H1 (cell line): ENCODE measurements around the gene CNTN5. TPM values are rescaled to one million over a fixed set of nuclear protein-coding genes. Genes with fewer than 3 reads are reported as not detected.

Source experiments
- CTCF ChIA-PET: fragments of 300-600 bp; sonication (Branson Sonifier 250); formaldehyde crosslinking; loops from one replicate; lab custom pipeline; 2021; ENCODE audit not compliant: partially characterized antibody; lab: Charles Lee
- POLR2A ChIA-PET: fragments of 300-600 bp; sonication (Branson Sonifier 250); formaldehyde crosslinking; loops from one replicate; lab custom pipeline; 2021; ENCODE audit warnings: inconsistent platforms; ENCODE audit not compliant: partially characterized antibody; lab: Charles Lee
- DNase-seq, 2 experiments: peaks; one replicate each; pipeline versions ENCODE4 v3.0.0 to v3.0.0-alpha.2; 2010 to 2022; ENCODE audit warnings: low spot score in 2 of 2, low read depth in 1 of 2, mixed read lengths in 1 of 2
- FAIRE-seq: peaks from 2 replicates; lab custom pipeline; 2011; peaks lifted over from hg19 to GRCh38; lab: Jason Lieb, UNC
- H2AFZ ChIP-seq: 2 replicates; pipeline ENCODE4 v1.8.1; 2012; ENCODE audit warnings: low read length, inconsistent platforms
- H2AK5ac ChIP-seq: 2 replicates; pipeline ENCODE4 v1.6.1; 2013; ENCODE audit warnings: low read depth, low read length
- H2BK120ac ChIP-seq: replicated peaks from 2 replicates; pipeline ENCODE3; 2013; ENCODE audit warnings: low read depth, low read length, inconsistent platforms
- H2BK12ac ChIP-seq: 2 replicates; pipeline ENCODE4 v1.6.1; 2013; ENCODE audit warnings: low read depth, low read length
- H2BK15ac ChIP-seq: 2 replicates; pipeline ENCODE4 v1.6.1; 2013; ENCODE audit warnings: low read length
- H2BK20ac ChIP-seq: 2 replicates; pipeline ENCODE4 v1.6.1; 2013; ENCODE audit warnings: low read length
- H2BK5ac ChIP-seq: 2 replicates; pipeline ENCODE4 v1.6.1; 2013; ENCODE audit warnings: low read depth, low read length
- H3K14ac ChIP-seq: 2 replicates; pipeline ENCODE4 v1.6.1; 2013; ENCODE audit warnings: inconsistent platforms; ENCODE audit not compliant: insufficient read length
- H3K18ac ChIP-seq: 2 replicates; pipeline ENCODE4 v1.6.1; 2013; ENCODE audit warnings: low read length; ENCODE audit errors: extremely low read depth
- H3K23ac ChIP-seq: 2 replicates; pipeline ENCODE4 v1.6.1; 2013; ENCODE audit warnings: inconsistent platforms; ENCODE audit not compliant: insufficient read length
- H3K23me2 ChIP-seq: 2 replicates; pipeline ENCODE4 v1.6.1; 2013; ENCODE audit warnings: low read depth, low read length
- H3K27ac ChIP-seq: 2 replicates; pipeline ENCODE4 v1.6.1; 2011; ENCODE audit warnings: low read depth, low read length, inconsistent platforms
- H3K27me3 ChIP-seq, 4 experiments: replicated peaks in 1 of 4; 1 replicate in 1 of 4; 2 replicates in 3 of 4; pipeline versions ENCODE4 v1.6.1 to v1.8.1; 2011 to 2013; ENCODE audit warnings: low read length in 3 of 4, mild to moderate bottlenecking in 3 of 4, inconsistent platforms in 2 of 4, mixed read lengths in 2 of 4, moderate library complexity in 1 of 4; ENCODE audit not compliant: control insufficient read depth in 3 of 4, insufficient read depth in 3 of 4; ENCODE audit errors: extremely low read depth in 1 of 4
- H3K36me3 ChIP-seq, 4 experiments: 2 replicates each; pipeline versions ENCODE4 v1.6.1 to v1.8.1; 2011 to 2013; ENCODE audit warnings: mild to moderate bottlenecking in 4 of 4, low read length in 3 of 4, moderate library complexity in 2 of 4, control low read depth in 1 of 4, inconsistent platforms in 1 of 4; ENCODE audit not compliant: insufficient read depth in 4 of 4, control insufficient read depth in 2 of 4
- H3K4ac ChIP-seq: replicated peaks from 2 replicates; pipeline ENCODE3; 2013; ENCODE audit warnings: low read length, low read depth, mixed read lengths, inconsistent platforms; ENCODE audit not compliant: insufficient read length
- H3K4me1 ChIP-seq, 4 experiments: replicated peaks in 1 of 4; 1 replicate in 1 of 4; 2 replicates in 3 of 4; pipeline versions ENCODE4 v1.6.1 to v1.8.1; 2011 to 2013; ENCODE audit warnings: low read length in 3 of 4, inconsistent platforms in 2 of 4, mixed read lengths in 1 of 4; ENCODE audit not compliant: insufficient read depth in 4 of 4, control insufficient read depth in 3 of 4
- H3K4me2 ChIP-seq, 2 experiments: 2 replicates each; pipeline versions ENCODE4 v1.6.1 to v1.8.1; 2011 to 2013; ENCODE audit warnings: low read depth in 2 of 2, low read length in 2 of 2, control low read depth in 1 of 2, inconsistent platforms in 1 of 2, mild to moderate bottlenecking in 1 of 2; ENCODE audit not compliant: insufficient read depth in 1 of 2
- H3K4me3 ChIP-seq, 4 experiments: fragments of 200-600, 300-600 bp in 1 of 4; sonication (generic), shearing (Covaris generic), sonication (Bioruptor Twin) in 1 of 4; 2 replicates each; pipeline versions ENCODE4 v1.5.1 to v1.8.1; 2011 to 2016; ENCODE audit warnings: low read length in 4 of 4, low read depth in 3 of 4, control low read depth in 2 of 4, inconsistent platforms in 2 of 4, mild to moderate bottlenecking in 2 of 4, mixed read lengths in 1 of 4, moderate library complexity in 1 of 4; ENCODE audit not compliant: insufficient read depth in 2 of 4; ENCODE audit errors: extremely low read depth in 1 of 4
- H3K56ac ChIP-seq: replicated peaks from 2 replicates; pipeline ENCODE3; 2013; ENCODE audit warnings: low read depth, mild to moderate bottlenecking, mixed read lengths, low read length, inconsistent platforms; ENCODE audit not compliant: insufficient read length
- H3K79me1 ChIP-seq: 2 replicates; pipeline ENCODE4 v1.6.1; 2013; ENCODE audit warnings: low read depth, low read length, control low read depth
- H3K79me2 ChIP-seq, 2 experiments: 2 replicates each; pipeline versions ENCODE4 v1.6.1 to v1.8.1; 2012 to 2013; ENCODE audit warnings: low read length in 2 of 2, mild to moderate bottlenecking in 2 of 2, inconsistent platforms in 1 of 2; ENCODE audit not compliant: insufficient read depth in 2 of 2, control insufficient read depth in 1 of 2
- H3K9ac ChIP-seq, 4 experiments: replicated peaks in 1 of 4; 1 replicate in 1 of 4; 2 replicates in 3 of 4; pipeline versions ENCODE4 v1.6.1 to v1.8.1; 2011 to 2013; ENCODE audit warnings: low read depth in 3 of 4, low read length in 3 of 4, control low read depth in 2 of 4, mild to moderate bottlenecking in 2 of 4, moderate library complexity in 2 of 4, inconsistent platforms in 1 of 4; ENCODE audit errors: extremely low read depth in 1 of 4
- H3K9me3 ChIP-seq, 2 experiments: 2 replicates each; pipeline versions ENCODE4 v1.6.1 to v1.8.1; 2012 to 2013; ENCODE audit warnings: mild to moderate bottlenecking in 2 of 2, moderate library complexity in 2 of 2, control low read depth in 1 of 2, inconsistent platforms in 1 of 2, low read depth in 1 of 2, low read length in 1 of 2, mixed read lengths in 1 of 2; ENCODE audit not compliant: insufficient read depth in 2 of 2
- H4K20me1 ChIP-seq, 2 experiments: replicated peaks in 1 of 2; 2 replicates each; pipeline versions ENCODE3 to v1.8.1; 2011 to 2013; ENCODE audit warnings: inconsistent platforms in 2 of 2, low read length in 2 of 2, mild to moderate bottlenecking in 1 of 2; ENCODE audit not compliant: insufficient read depth in 2 of 2, control insufficient read depth in 1 of 2
- H4K5ac ChIP-seq: 2 replicates; pipeline ENCODE4 v1.6.1; 2013; ENCODE audit warnings: low read length, low read depth, mixed read lengths, inconsistent platforms; ENCODE audit not compliant: insufficient read length
- H4K8ac ChIP-seq: 2 replicates; pipeline ENCODE4 v1.8.0; 2013; ENCODE audit warnings: mild to moderate bottlenecking, moderate library complexity, low read length, inconsistent platforms; ENCODE audit not compliant: insufficient read depth; ENCODE audit errors: extremely low read depth
- H4K91ac ChIP-seq: replicated peaks from 2 replicates; pipeline ENCODE3; 2013; ENCODE audit warnings: low read length, mixed read lengths, inconsistent platforms; ENCODE audit not compliant: insufficient read length
- BRCA1 ChIP-seq: IDR thresholded peaks from 2 replicates; pipeline ENCODE4 v1.6.1; 2012; ENCODE audit warnings: low read depth, low read length, improper control_type of control experiment
- CBX8 ChIP-seq: fragments of 300-800, 300-1000 bp; sonication (generic); IDR thresholded peaks from 2 replicates; pipeline ENCODE4 v1.7.1; 2016; ENCODE audit warnings: low read depth, low read length, borderline replicate concordance
- HDAC2 ChIP-seq, 2 experiments: fragments of 300-600 bp in 1 of 2; sonication (generic) in 1 of 2; IDR thresholded peaks; 2 replicates each; pipeline ENCODE4 v1.6.1; 2011 to 2012; ENCODE audit warnings: low read depth in 2 of 2, low read length in 2 of 2, mild to moderate bottlenecking in 2 of 2, moderate library complexity in 2 of 2, borderline replicate concordance in 1 of 2, inconsistent platforms in 1 of 2
- MAFK ChIP-seq: IDR thresholded peaks from 2 replicates; pipeline ENCODE4 v1.6.1; 2012; ENCODE audit warnings: low read depth, mild to moderate bottlenecking, improper control_type of control experiment, low read length
- POLR2AphosphoS5 ChIP-seq: IDR thresholded peaks from 2 replicates; pipeline ENCODE4 v1.6.1; 2011; ENCODE audit warnings: low read depth, low read length
- RBBP5 ChIP-seq: IDR thresholded peaks from 2 replicates; pipeline ENCODE4 v1.7.1; 2012; ENCODE audit warnings: low read depth, mild to moderate bottlenecking, inconsistent platforms, low read length, moderate library complexity, borderline replicate concordance
- RFX5 ChIP-seq: IDR thresholded peaks from 2 replicates; pipeline ENCODE4 v1.6.1; 2011; ENCODE audit warnings: low read depth, low read length, improper control_type of control experiment, borderline replicate concordance
- RXRA ChIP-seq: IDR thresholded peaks from 2 replicates; pipeline ENCODE4 v1.6.1; 2011; ENCODE audit warnings: low read depth, mild to moderate bottlenecking, low read length, moderate library complexity; ENCODE audit not compliant: insufficient read depth
- SP1 ChIP-seq: IDR thresholded peaks from 2 replicates; pipeline ENCODE4 v1.6.1; 2011; ENCODE audit warnings: low read depth, low read length
- YY1 ChIP-seq: IDR thresholded peaks from 2 replicates; pipeline ENCODE4 v1.6.1; 2011; ENCODE audit warnings: low read depth, mild to moderate bottlenecking, low read length
- WGBS, 2 experiments: shearing (Covaris generic) in 1 of 2; methylation state at CpG; one replicate each; pipeline versions ENCODE4 v1.1.6 to v1.1.7; 2013 to 2015; ENCODE audit warnings: low lambda C conversion rate in 2 of 2, mixed read lengths in 2 of 2, inconsistent platforms in 1 of 2, low coverage in 1 of 2, missing lambda C conversion rate in 1 of 2; ENCODE audit not compliant: insufficient replicate concordance in 2 of 2, insufficient coverage in 1 of 2, insufficient read length in 1 of 2; ENCODE audit errors: extremely low coverage in 1 of 2, missing lambda C conversion rate in 1 of 2; 5-methylcytosine and 5-hydroxymethylcytosine counted together
- polyA plus RNA-seq, 7 experiments: library from polyadenylated mRNA; depleted of rRNA in 3 of 7; stranded (reverse) in 5 of 7; unstranded in 2 of 7; fragments of >200 nt in 5 of 7; fragments of 200-250 nt in 2 of 7; gene quantifications; 1 replicate in 5 of 7; 2 replicates in 1 of 7; 4 replicates in 1 of 7; pipeline versions ENCODE4 v1.2.1 to v1.2.3, GENCODE V29; 2011 to 2013; ENCODE audit warnings: missing spikeins in 2 of 7, mixed read lengths in 2 of 7
- total RNA-seq: library from RNA; stranded (reverse); fragmentation: NEBNext Ultra II Directional; extraction: Animal tissue kit (Norgen Biotek cat#: 25700); gene quantifications from 2 replicates; pipeline ENCODE4 v1.2.1, GENCODE V29; 2021
- TF ChIP-seq, protein P1 (sequence below): IDR thresholded peaks from 2 replicates; pipeline ENCODE4 v1.6.1; 2012; ENCODE audit warnings: inconsistent platforms

The CNTN5 gene
- total and polyA plus RNA-seq, 2 of the 8 experiments (the other 6 are each of a cell fraction or from before 2014, with no cell fraction given), result not detected

GRCh38 chr11:99489581-99489980, 468.8 kb downstream of the CNTN5 start:
- no peak for DNase-seq
- Histone ChIP-seq H3K4me3 (no peak overlapping the region), H3K18ac (no peak overlapping the region), H2AK5ac (no peak overlapping the region), H4K20me1 (no peaks in the 10 kb centered on the region), H3K27ac (no peak overlapping the region), H3K4me1 (no peaks in the 10 kb centered on the region), H3K36me3 (no peaks in the 10 kb centered on the region), H2AFZ (no peak overlapping the region), H3K23ac (no peak overlapping the region), H3K4ac (no peak overlapping the region), H2BK15ac (no peak overlapping the region), H3K27me3 (no peaks in the 10 kb centered on the region), H2BK120ac (no peak overlapping the region), H3K79me2 (no peaks in the 10 kb centered on the region), H4K5ac (no peak overlapping the region), H2BK20ac (no peak overlapping the region), H2BK5ac (no peak overlapping the region), H3K14ac (no peak overlapping the region), H4K8ac (no peak overlapping the region), H3K79me1 (no peaks in the 10 kb centered on the region), H3K23me2 (no peaks in the 10 kb centered on the region), H3K9me3 (no peaks in the 10 kb centered on the region), H3K4me2 (no peak overlapping the region), H4K91ac (no peak overlapping the region), H3K56ac (no peak overlapping the region), H3K9ac (no peak overlapping the region), H2BK12ac (no peak overlapping the region)
- ChIA-PET CTCF (no interaction called here), POLR2A (no interaction called here)
- WGBS, 2 experiments, result 91% methylated on average over 1 of the region's 1 CpG; no CpG with 5 or more reads in 1 of the 2 experiments
- no peak for FAIRE-seq
- TF ChIP-seq, protein P1, sequence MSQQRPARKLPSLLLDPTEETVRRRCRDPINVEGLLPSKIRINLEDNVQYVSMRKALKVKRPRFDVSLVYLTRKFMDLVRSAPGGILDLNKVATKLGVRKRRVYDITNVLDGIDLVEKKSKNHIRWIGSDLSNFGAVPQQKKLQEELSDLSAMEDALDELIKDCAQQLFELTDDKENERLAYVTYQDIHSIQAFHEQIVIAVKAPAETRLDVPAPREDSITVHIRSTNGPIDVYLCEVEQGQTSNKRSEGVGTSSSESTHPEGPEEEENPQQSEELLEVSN, result no peak
- TF ChIP-seq POLR2AphosphoS5, result no peak
- no peak for TF ChIP-seq CBX8
- TF ChIP-seq BRCA1, result no peak
- no peak for TF ChIP-seq HDAC2 (IDR thresholded peaks at IDR 0.05; ENCODE audit: borderline replicate concordance in 1 of 2, low read depth in 2 of 2, low read length in 2 of 2)
- no peak for TF ChIP-seq SP1
- TF ChIP-seq RFX5, result no peak
- TF ChIP-seq YY1, result no peak
- no peak for TF ChIP-seq RBBP5
- no peak for TF ChIP-seq RXRA
- TF ChIP-seq MAFK, result no peak
